ENCODE results near the gene ERICH4. TPM values are rescaled to one million over a fixed set of nuclear protein-coding genes. Genes with fewer than 3 reads are reported as not detected.

The ERICH4 gene
- polyA plus RNA-seq, 1 of the 3 experiments (the other 2 are of a cell fraction): not detected

- no peak for TF ChIP-seq GATA2 (CRISPR knock-in tag; IDR thresholded peaks at IDR 0.05)
- no peak for TF ChIP-seq ELF1 (IDR thresholded peaks at IDR 0.05)
- no peak for TF ChIP-seq SIN3A (IDR thresholded peaks at IDR 0.05; ENCODE audit: borderline replicate concordance, low read depth, low read length)
- no peak for TF ChIP-seq FOSL2 (IDR thresholded peaks at IDR 0.05; ENCODE audit: borderline replicate concordance, low read depth)
- TF ChIP-seq SMC3 (IDR thresholded peaks at IDR 0.05; ENCODE audit: low read depth, low read length): no peak
- no peak for TF ChIP-seq TAF1 (IDR thresholded peaks at IDR 0.05; ENCODE audit: borderline replicate concordance, low read depth, low read length)
- no peak for TF ChIP-seq GABPA (IDR thresholded peaks at IDR 0.05; ENCODE audit: low read depth)
- no peak for TF ChIP-seq USF1 (IDR thresholded peaks at IDR 0.05; ENCODE audit: borderline replicate concordance, low read depth)
- TF ChIP-seq NFIC (IDR thresholded peaks at IDR 0.05; ENCODE audit: borderline replicate concordance): no peak
- no peak for TF ChIP-seq MEF2A (IDR thresholded peaks at IDR 0.05; ENCODE audit: borderline replicate concordance, low read depth)
- no peak for TF ChIP-seq CHD2 (IDR thresholded peaks at IDR 0.05; ENCODE audit: low read length, partially characterized antibody)
- TF ChIP-seq MAX (IDR thresholded peaks at IDR 0.05; ENCODE audit: low read depth): no peak
- no peak for TF ChIP-seq USF2 (IDR thresholded peaks at IDR 0.05; ENCODE audit: borderline replicate concordance, low read depth, low read length)
- TF ChIP-seq TCF12 (IDR thresholded peaks at IDR 0.05): no peak
- Histone ChIP-seq H3K27ac (ENCODE audit: low read depth in 2 of 2, low read length in 1 of 2) (no peak overlapping the region), H4K20me1 (ENCODE audit: insufficient read depth) (no peaks in the 10 kb centered on the region), H3K9me3 (no peaks in the 10 kb centered on the region), H3K9me2 (no peaks in the 10 kb centered on the region), H3K36me3 (replicated peaks in 1 of 2; ENCODE audit: control insufficient read depth in 1 of 2, insufficient read depth in 2 of 2, low read length in 1 of 2) (peaks cover 0 to 21% of the 10 kb centered on the region in 2 experiments), H3F3A (replicated peaks; ENCODE audit: insufficient read depth) (no peaks in the 10 kb centered on the region), H3K4me1 (ENCODE audit: control insufficient read depth in 1 of 2, insufficient read depth in 2 of 2, low read depth in 1 of 2, low read length in 1 of 2) (peaks cover 0 to 7% of the 10 kb centered on the region in 2 experiments; a peak in 1 of 4 replicates), H3K27me3 (ENCODE audit: insufficient read depth) (no peaks in the 10 kb centered on the region), H2AFZ (ENCODE audit: low read depth) (no peak overlapping the region), H3K4me3 (ENCODE audit: low read depth in 2 of 2, low read length in 1 of 2) (no peak overlapping the region), H3K9ac (no peak overlapping the region), H3K4me2 (no peak overlapping the region), H3K79me2 (ENCODE audit: insufficient read depth) (no peaks in the 10 kb centered on the region)
- ChIA-PET POLR2A (no interaction called here), CTCF (interaction anchor here (1.4 kb wide), 1 partner anchor 11 kb away, joined by 4 read pairs; no protein-coding TSS in a partner anchor)
- WGBS (ENCODE audit: low lambda C conversion rate): 95% methylated on average over 12 of the region's 28 CpGs
- no peak for DNase-seq
These were observed 17.5 kb upstream of the ERICH4 start for GRCh38 chr19:41425174-41426115.

Measured in SK-N-SH (cell line).